ENCODE data around the gene ARL8A. TPM values are rescaled to one million over a fixed set of nuclear protein-coding genes. Genes with fewer than 3 reads are reported as not detected.

ARL8A gene
- total RNA-seq, 2 experiments from 2014 or later, result 25.8 to 33.7 TPM

- H3K4me1 Mint-ChIP-seq (ENCODE audit: low read depth), result peaks cover 71% of the 10 kb centered on the region
- ChIA-PET CTCF (interaction anchor here (0.9 to 2.6 kb wide), 14 partner anchors 8 to 196 kb away, joined by 3 to 27 read pairs (median 4); partner anchors contain the start of genes ARL8A and LGR6), POLR2A (interaction anchor here (0.7 to 13.6 kb wide), 8 partner anchors 8 to 58 kb away, joined by 3 to 124 read pairs (median 6); partner anchors contain the start of gene ARL8A)
- H3K4me3 Mint-ChIP-seq, result peak overlapping the region; percentile 95
- peak; percentile 44 for ATAC-seq
- peaks cover 53% of the 10 kb centered on the region for H3K36me3 Mint-ChIP-seq (ENCODE audit: low read depth)
- no peaks in the 10 kb centered on the region for H3K9me3 Mint-ChIP-seq
- DNase-seq, result peak; percentile 90
- intact Hi-C loops (cut with micrococcal nuclease), result no loop called here
- TF ChIP-seq CTCF (IDR thresholded peaks at IDR 0.05), result no peak
- H3K27me3 Mint-ChIP-seq, result no peaks in the 10 kb centered on the region
- peak overlapping the region; percentile 95 for H3K27ac Mint-ChIP-seq
Observed at GRCh38 chr1:202159534-202160371, 15.2 kb upstream of the ARL8A start.

- no peaks in the 10 kb centered on the region for H3K27me3 Mint-ChIP-seq
- peak overlapping the region; percentile 95 for H3K4me3 Mint-ChIP-seq
- POLR2A ChIA-PET, result interaction anchor here (1.0 to 13.6 kb wide), 3 partner anchors 14 to 58 kb away, joined by 3 to 124 read pairs (median 16); partner anchors contain the start of gene ARL8A
- peaks cover 66% of the 10 kb centered on the region for H3K4me1 Mint-ChIP-seq (ENCODE audit: low read depth)
- H3K36me3 Mint-ChIP-seq (ENCODE audit: low read depth), result peaks cover 59% of the 10 kb centered on the region
- DNase-seq, result peak; percentile 71
- intact Hi-C loops (cut with micrococcal nuclease), result no loop called here
- peak; percentile 5 for ATAC-seq
- H3K27ac Mint-ChIP-seq, result peak overlapping the region; percentile 95
- TF ChIP-seq CTCF (IDR thresholded peaks at IDR 0.05), result peak; percentile 19
- CTCF ChIA-PET, result interaction anchor here (2.0 to 2.6 kb wide), 2 partner anchors 11 to 15 kb away, joined by 9 to 27 read pairs; partner anchors contain the start of gene ARL8A
- H3K9me3 Mint-ChIP-seq, result no peaks in the 10 kb centered on the region
Observed at GRCh38 chr1:202158810-202159533, 14.4 kb upstream of the ARL8A start.

GRCh38 chr1:202157945-202158344 lies 13.4 kb upstream of the ARL8A start:
- no peak for ATAC-seq
- TF ChIP-seq CTCF (IDR thresholded peaks at IDR 0.05), result no peak
- CTCF ChIA-PET, result interaction anchor here (1.2 kb wide), 1 partner anchor 35 kb away, joined by 4 read pairs; the partner anchor contains the start of gene LGR6
- POLR2A ChIA-PET, result interaction anchor here (13.6 kb wide), 1 partner anchor 13 kb away, joined by 124 read pairs; the partner anchor contains the start of gene ARL8A
- Mint-ChIP-seq H3K36me3 (ENCODE audit: low read depth) (peaks cover 68% of the 10 kb centered on the region), H3K27me3 (no peaks in the 10 kb centered on the region), H3K4me1 (ENCODE audit: low read depth) (peaks cover 61% of the 10 kb centered on the region), H3K27ac (peak overlapping the region; percentile 95), H3K9me3 (no peaks in the 10 kb centered on the region), H3K4me3 (peak overlapping the region; percentile 95)
- no peak for DNase-seq
- intact Hi-C loops (cut with micrococcal nuclease), result no loop called here

GRCh38 chr1:202156590-202156989 lies 12.1 kb upstream of the ARL8A start:
- ChIA-PET CTCF (interaction anchor here (0.6 to 2.8 kb wide), 5 partner anchors 9 to 159 kb away, joined by 3 to 38 read pairs (median 4); partner anchors contain the start of gene ARL8A), POLR2A (interaction anchor here (1.2 to 13.6 kb wide), 3 partner anchors 9 to 19 kb away, joined by 3 to 124 read pairs (median 6); partner anchors contain the start of gene ARL8A)
- intact Hi-C loops (cut with micrococcal nuclease), result no loop called here
- DNase-seq, result no peak
- H3K4me1 Mint-ChIP-seq (ENCODE audit: low read depth), result peaks cover 49% of the 10 kb centered on the region
- TF ChIP-seq CTCF (IDR thresholded peaks at IDR 0.05), result no peak
- peaks cover 75% of the 10 kb centered on the region for H3K36me3 Mint-ChIP-seq (ENCODE audit: low read depth)
- ATAC-seq, result no peak
- H3K4me3 Mint-ChIP-seq, result peak overlapping the region; percentile 95
- peak overlapping the region; percentile 4 for H3K27ac Mint-ChIP-seq
- H3K9me3 Mint-ChIP-seq, result no peaks in the 10 kb centered on the region
- no peaks in the 10 kb centered on the region for H3K27me3 Mint-ChIP-seq

All from activated CD8-positive, alpha-beta T cell treated with anti-CD3 and anti-CD28 coated beads for 36 hours (primary cell).